CD14-positive monocyte (primary cell): ENCODE data around the gene KCNK18. TPM values are rescaled to one million over a fixed set of nuclear protein-coding genes. Genes with fewer than 3 reads are reported as not detected.

ENCODE experiments used
- DNase-seq, 3 donors: peaks; one replicate each; pipeline ENCODE4 v3.0.0-alpha.2; 2011 to 2022
- H2AFZ ChIP-seq: 2 replicates; pipeline ENCODE4 v1.6.0; 2012; ENCODE audit warnings: mild to moderate bottlenecking, low read depth, low read length, inconsistent platforms; ENCODE audit not compliant: insufficient read depth, poor library complexity, severe bottlenecking
- H3K27ac ChIP-seq, 2 donors: 1 replicate in 1 of 2; 2 replicates in 1 of 2; pipeline ENCODE4 v1.5.1; 2012 to 2013; ENCODE audit warnings: low read length in 2 of 2, control low read depth in 1 of 2, inconsistent platforms in 1 of 2, low read depth in 1 of 2, mild to moderate bottlenecking in 1 of 2
- H3K27me3 ChIP-seq, 2 donors: one replicate each; pipeline versions ENCODE4 v1.6.0 to v1.6.1; 2011 to 2013; ENCODE audit warnings: low read length in 2 of 2; ENCODE audit not compliant: control insufficient read depth in 2 of 2, insufficient read depth in 2 of 2
- H3K36me3 ChIP-seq, 2 donors: replicated peaks in 1 of 2; 1 replicate in 1 of 2; 2 replicates in 1 of 2; pipeline versions ENCODE4 v1.5.1 to v1.6.1; 2012 to 2013; ENCODE audit warnings: low read length in 2 of 2, control low read depth in 1 of 2, inconsistent platforms in 1 of 2, mild to moderate bottlenecking in 1 of 2; ENCODE audit not compliant: insufficient read depth in 2 of 2, control insufficient read depth in 1 of 2
- H3K4me1 ChIP-seq, 2 donors: 1 replicate in 1 of 2; 2 replicates in 1 of 2; pipeline versions ENCODE4 v1.5.1 to v1.6.1; 2012 to 2013; ENCODE audit warnings: low read length in 2 of 2, control low read depth in 1 of 2, inconsistent platforms in 1 of 2, mild to moderate bottlenecking in 1 of 2, moderate library complexity in 1 of 2; ENCODE audit not compliant: insufficient read depth in 2 of 2, control insufficient read depth in 1 of 2
- H3K4me2 ChIP-seq: replicated peaks from 2 replicates; pipeline ENCODE3; 2012; ENCODE audit warnings: low read length, moderate library complexity, mild to moderate bottlenecking; ENCODE audit not compliant: poor library complexity, severe bottlenecking; ENCODE audit errors: extremely low read depth
- H3K4me3 ChIP-seq, 3 experiments: fragments of 200-600 bp in 1 of 3; sonication (generic) in 1 of 3; replicated peaks in 1 of 3; 1 replicate in 2 of 3; 2 replicates in 1 of 3; pipeline ENCODE4 v1.5.1; 2011 to 2013; ENCODE audit warnings: low read length in 3 of 3, mild to moderate bottlenecking in 3 of 3, control low read depth in 2 of 3, low read depth in 2 of 3, inconsistent platforms in 1 of 3, moderate library complexity in 1 of 3
- H3K79me2 ChIP-seq: 2 replicates; pipeline ENCODE4 v1.6.0; 2012; ENCODE audit warnings: mild to moderate bottlenecking, control low read depth, inconsistent platforms, low read length, moderate library complexity; ENCODE audit not compliant: insufficient read depth
- H3K9ac ChIP-seq: 2 replicates; pipeline ENCODE4 v1.6.0; 2017; ENCODE audit warnings: low read length, mild to moderate bottlenecking; ENCODE audit not compliant: insufficient read depth, poor library complexity, severe bottlenecking
- H3K9me3 ChIP-seq, 2 donors: replicated peaks in 1 of 2; 1 replicate in 1 of 2; 2 replicates in 1 of 2; pipeline versions ENCODE4 v1.5.1 to v1.6.1; 2012 to 2013; ENCODE audit warnings: low read length in 2 of 2, control low read depth in 1 of 2; ENCODE audit not compliant: control insufficient read depth in 1 of 2, insufficient read depth in 1 of 2
- H4K20me1 ChIP-seq: 2 replicates; pipeline ENCODE4 v1.6.0; 2012; ENCODE audit warnings: mild to moderate bottlenecking, low read length, control low read depth, moderate library complexity; ENCODE audit not compliant: insufficient read depth
- H3K27ac Mint-ChIP-seq, 7 donors: one replicate each; pipeline ENCODE4 v1.8.0; 2020; ENCODE audit warnings: mild to moderate bottlenecking in 7 of 7, mixed read lengths in 7 of 7, moderate library complexity in 6 of 7, inconsistent platforms in 2 of 7
- H3K27me3 Mint-ChIP-seq, 3 donors: one replicate each; pipeline ENCODE4 v1.8.0; 2021 to 2022; ENCODE audit warnings: low read depth in 3 of 3, mild to moderate bottlenecking in 3 of 3, mixed read lengths in 3 of 3, moderate library complexity in 3 of 3, inconsistent platforms in 1 of 3
- H3K36me3 Mint-ChIP-seq, 2 donors: one replicate each; pipeline ENCODE4 v1.8.0; 2020; ENCODE audit warnings: mixed read lengths in 2 of 2, inconsistent platforms in 1 of 2, mild to moderate bottlenecking in 1 of 2
- H3K4me1 Mint-ChIP-seq: one replicate; pipeline ENCODE4 v1.8.0; 2020; ENCODE audit warnings: mild to moderate bottlenecking, mixed read lengths
- H3K4me3 Mint-ChIP-seq, 2 donors: one replicate each; pipeline ENCODE4 v1.8.0; 2020; ENCODE audit warnings: mild to moderate bottlenecking in 2 of 2, mixed read lengths in 2 of 2, moderate library complexity in 1 of 2
- H3K9me3 Mint-ChIP-seq, 7 donors: one replicate each; pipeline ENCODE4 v1.8.0; 2020 to 2022; ENCODE audit warnings: mixed read lengths in 7 of 7, mild to moderate bottlenecking in 6 of 7, moderate library complexity in 6 of 7, inconsistent platforms in 2 of 7
- CTCF ChIP-seq: fragments of 200-600 bp; IDR thresholded peaks from one replicate; pipeline ENCODE4 v1.8.0; 2022; ENCODE audit warnings: antibody characterized with exemption, mild to moderate bottlenecking
- WGBS: methylation state at CpG from one replicate; pipeline ENCODE4 v1.1.5; 2013; ENCODE audit warnings: missing lambda C conversion rate; ENCODE audit not compliant: insufficient coverage; 5-methylcytosine and 5-hydroxymethylcytosine counted together
- intact Hi-C, 2 donors: fragments of 100-400 bp; cut with micrococcal nuclease; formaldehyde crosslinking; loops; one replicate each; pipeline versions ENCODE4 v1.15.0 to v1.15.1; 2023
- polyA plus RNA-seq, 3 donors: library from polyadenylated mRNA; depleted of rRNA in 1 of 3; unstranded in 2 of 3; stranded (reverse) in 1 of 3; fragments of 300-500 nt in 2 of 3; fragments of >200 nt in 1 of 3; fragmentation: Illumina TruSeq in 2 of 3; gene quantifications; 1 replicate in 2 of 3; 2 replicates in 1 of 3; pipeline ENCODE4 v1.2.3, GENCODE V29; 2012 to 2021

The KCNK18 gene
- polyA plus RNA-seq, 3 donors: not detected

GRCh38 chr10:117186832-117187615 lies 10.3 kb upstream of the KCNK18 start:
- H3K27ac Mint-ChIP-seq: no peak overlapping the region
- H2AFZ ChIP-seq: no peak overlapping the region
- 0% methylated on average over 1 of the region's 4 CpGs for WGBS
- no peak overlapping the region for H3K9ac ChIP-seq
- H4K20me1 ChIP-seq: no peaks in the 10 kb centered on the region
- TF ChIP-seq CTCF: no peak
- peaks cover 0 to 8% (median 6%) of the 10 kb centered on the region in 7 donors for H3K9me3 Mint-ChIP-seq
- intact Hi-C loops: no loop called here
- H3K4me1 ChIP-seq: no peaks in the 10 kb centered on the region
- H3K79me2 ChIP-seq: no peaks in the 10 kb centered on the region
- H3K4me3 ChIP-seq: no peak overlapping the region
- peaks cover 5% of the 10 kb centered on the region for H3K4me1 Mint-ChIP-seq
- peak overlapping the region in 1 of 2 donors; percentile 53 for H3K4me3 Mint-ChIP-seq
- H3K27ac ChIP-seq: no peak overlapping the region
- H3K36me3 Mint-ChIP-seq: no peaks in the 10 kb centered on the region
- peaks cover 0 to 6% of the 10 kb centered on the region in 2 donors for H3K9me3 ChIP-seq
- H3K4me2 ChIP-seq: no peak overlapping the region
- peaks cover 4 to 14% (median 6%) of the 10 kb centered on the region in 3 donors for H3K27me3 Mint-ChIP-seq
- DNase-seq: no peak
- no peaks in the 10 kb centered on the region for H3K36me3 ChIP-seq
- peaks cover 0 to 6% of the 10 kb centered on the region in 2 donors for H3K27me3 ChIP-seq

GRCh38 chr10:117188371-117188770 lies 8.9 kb upstream of the KCNK18 start:
- Histone ChIP-seq H3K36me3 (no peaks in the 10 kb centered on the region), H3K4me2 (no peak overlapping the region), H3K4me3 (no peak overlapping the region), H2AFZ (no peak overlapping the region), H3K79me2 (no peaks in the 10 kb centered on the region), H3K4me1 (no peaks in the 10 kb centered on the region), H3K27ac (no peak overlapping the region), H3K9me3 (peaks cover 0 to 6% of the 10 kb centered on the region in 2 donors), H4K20me1 (no peaks in the 10 kb centered on the region), H3K27me3 (peaks cover 0 to 2% of the 10 kb centered on the region in 2 donors), H3K9ac (no peak overlapping the region)
- no peak overlapping the region for H3K27ac Mint-ChIP-seq
- no peak for DNase-seq
- H3K4me3 Mint-ChIP-seq: no peak overlapping the region
- no peak for TF ChIP-seq CTCF
- no peaks in the 10 kb centered on the region for H3K36me3 Mint-ChIP-seq
- no CpG with 5 or more reads among the region's 2 CpGs for WGBS
- intact Hi-C loops: no loop called here
- peaks cover 5% of the 10 kb centered on the region for H3K4me1 Mint-ChIP-seq
- H3K27me3 Mint-ChIP-seq: peaks cover 4 to 11% (median 6%) of the 10 kb centered on the region in 3 donors
- peaks cover 0 to 12% (median 6%) of the 10 kb centered on the region in 7 donors for H3K9me3 Mint-ChIP-seq
